ENCODE results near the gene KCNQ2.
"Not testable (repeated sequence)": the region's sequence is repeated elsewhere in the genome, so short reads cannot be mapped to it uniquely, and the experiment has no call there.

GRCh38 chr20:63479695-63480419, 7.4 kb upstream of the KCNQ2 start:
- TF ChIP-seq CTCF, POLR2A, EP300, POLR2AphosphoS5 (IDR thresholded peaks at IDR 0.05): not testable (repeated sequence)
